ENCODE data around the gene TOR2A. TPM values are rescaled to one million over a fixed set of nuclear protein-coding genes. Genes with fewer than 3 reads are reported as not detected.

TOR2A gene
- total and polyA plus RNA-seq, 2 donors (not counting 3 experiments of a cell fraction or from before 2014, with no cell fraction given), result 19.3 to 23.9 TPM

- H4K20me1 ChIP-seq (replicated peaks; ENCODE audit: control insufficient read depth, extremely low read depth, insufficient read depth, low read length), result no peaks in the 10 kb centered on the region
- intact Hi-C loops (cut with micrococcal nuclease) (loop anchor here (1.0 kb wide), 2 partner anchors 21 to 29 kb away; partner anchors contain the start of gene TOR2A), dilution Hi-C loops (cut with MboI; ENCODE audit: extremely low pct_ligation_motif_present, low sequenced_read_pairs) (no loop called here)
- H3K27ac ChIP-seq (ENCODE audit: insufficient read depth, low read depth, low read length), result peak overlapping the region; percentile 95
- no TSS peak for BruUV-seq (replicated peaks)
- no peaks in the 10 kb centered on the region for H3K9me1 ChIP-seq (replicated peaks; ENCODE audit: control insufficient read depth, extremely low read depth, insufficient read depth, low read length)
- peak overlapping the region; percentile 37 for H3K9ac ChIP-seq (replicated peaks; ENCODE audit: extremely low read depth, insufficient read depth, low read length)
- H3K36me3 ChIP-seq (ENCODE audit: control insufficient read depth in 2 of 2, extremely low read depth in 1 of 2, insufficient read depth in 2 of 2, low read length in 2 of 2), result peaks cover 13 to 24% of the 10 kb centered on the region in 2 experiments
- no peak overlapping the region for H3K4me3 ChIP-seq (replicated peaks in 1 of 3; ENCODE audit: insufficient read depth in 1 of 3, low read depth in 1 of 3, low read length in 3 of 3)
- no peaks in the 10 kb centered on the region for H3K9me3 ChIP-seq (replicated peaks; ENCODE audit: control insufficient read depth, insufficient read depth, low read length)
- no peaks in the 10 kb centered on the region for H3K27me3 ChIP-seq (ENCODE audit: control insufficient read depth in 2 of 2, insufficient read depth in 2 of 2, low read length in 2 of 2)
- H2AFZ ChIP-seq (ENCODE audit: low read depth, low read length), result no peak overlapping the region
- FAIRE-seq (peak; percentile 96), DNase-seq (ENCODE audit: low read depth, low spot score) (peak; percentile 85)
- POLR2A ChIA-PET, result interaction anchor here (0.9 to 1.4 kb wide), 3 partner anchors 19 to 24 kb away, joined by 3 to 5 read pairs (median 4); no protein-coding TSS in a partner anchor
- H3K4me2 ChIP-seq (ENCODE audit: insufficient read depth, low read length), result peak overlapping the region; percentile 44
- TF ChIP-seq MAX (IDR thresholded peaks at IDR 0.05; ENCODE audit: insufficient read depth, insufficient read length) (no peak), MYC (IDR thresholded peaks at IDR 0.05; ENCODE audit: low read depth, low read length) (peak; percentile 74), POLR2AphosphoS5 (IDR thresholded peaks at IDR 0.05; ENCODE audit: insufficient read depth, low read depth, low read length) (peak; percentile 99), EZH2 (IDR thresholded peaks at IDR 0.05; ENCODE audit: borderline replicate concordance, low read depth, low read length, severe bottlenecking) (no peak), GATA2 (IDR thresholded peaks at IDR 0.05; ENCODE audit: insufficient read depth, insufficient read length, low read depth, low read length) (peak; percentile 80), POLR2A (IDR thresholded peaks at IDR 0.05; ENCODE audit: low read depth, low read length) (peak; percentile 92), FOS (IDR thresholded peaks at IDR 0.05; ENCODE audit: borderline replicate concordance, insufficient read depth, low read length) (peak; percentile 62), CTCF (IDR thresholded peaks at IDR 0.05; ENCODE audit: extremely low read depth in 1 of 2, insufficient read depth in 1 of 2, low read depth in 1 of 2, low read length in 2 of 2) (peak; percentile 64 to 74), JUN (IDR thresholded peaks at IDR 0.05; ENCODE audit: borderline replicate concordance, insufficient read depth, insufficient read length, low read depth) (peak; percentile 44)
- H3K4me1 ChIP-seq (ENCODE audit: control insufficient read depth, extremely low read depth, insufficient read depth, low read length), result peaks cover 74% of the 10 kb centered on the region
- peaks cover 56% of the 10 kb centered on the region for H3K79me2 ChIP-seq (ENCODE audit: control insufficient read depth, insufficient read depth, low read length)
- CTCF ChIA-PET, result interaction anchor here (0.7 to 11.3 kb wide), 11 partner anchors 7 to 107 kb away, joined by 3 to 167 read pairs (median 4); partner anchors contain the start of genes CDK9, SH2D3C and TOR2A
Measured at GRCh38 chr9:127763918-127764384, 28.9 kb upstream of the TOR2A start.

Data from endothelial cell of umbilical vein (primary cell).